GM19193 (cell line): ENCODE measurements around the gene CCDC136.

Source experiments
- POLR2A ChIP-seq: IDR thresholded peaks from 4 replicates; pipeline ENCODE4 v1.6.1; 2011; ENCODE audit not compliant: insufficient read depth, insufficient read length; ENCODE audit errors: extremely low read depth

CCDC136 gene

DNA sequence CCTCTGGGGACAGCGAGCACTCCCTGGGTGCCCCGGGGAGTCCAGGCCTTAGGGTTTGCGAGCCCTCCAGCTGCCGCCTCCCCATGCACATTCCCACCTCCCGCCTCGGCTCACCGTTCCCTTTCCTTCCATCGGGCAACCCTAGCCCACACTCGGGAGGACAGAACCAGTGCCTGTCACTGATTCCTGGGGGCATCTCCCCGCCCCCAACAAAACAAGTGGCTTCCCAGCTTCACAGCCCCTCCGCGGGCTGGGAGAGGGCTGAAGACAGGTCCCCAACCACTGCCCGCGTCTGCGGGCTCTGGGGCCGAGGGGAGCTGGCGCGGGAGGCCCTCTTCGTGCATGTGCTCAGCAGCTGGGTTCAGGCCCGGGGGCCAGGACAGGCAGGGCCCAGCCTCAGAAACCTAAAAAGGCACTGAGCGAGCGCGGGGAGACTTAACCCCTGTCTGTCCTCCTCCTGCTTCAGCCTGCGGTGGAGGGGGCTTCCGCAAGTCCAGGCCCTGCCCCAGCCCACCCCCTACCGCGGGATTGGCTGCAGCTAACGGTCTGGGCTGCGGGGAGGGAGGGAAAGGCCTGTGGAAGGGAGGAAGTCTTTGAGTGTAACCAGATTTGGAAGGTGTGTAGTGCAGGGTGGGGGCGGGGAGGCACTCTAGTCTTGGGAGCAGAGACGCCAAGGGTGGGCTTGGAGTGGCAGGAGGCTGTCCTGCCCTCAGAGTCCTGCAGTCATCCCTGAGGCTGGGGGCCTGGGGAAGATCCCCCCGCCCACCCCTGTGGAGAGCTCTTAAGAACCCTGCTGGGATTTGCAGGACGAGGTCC, 39.6 kb downstream of the CCDC136 start:
- no peak for TF ChIP-seq POLR2A

DNA sequence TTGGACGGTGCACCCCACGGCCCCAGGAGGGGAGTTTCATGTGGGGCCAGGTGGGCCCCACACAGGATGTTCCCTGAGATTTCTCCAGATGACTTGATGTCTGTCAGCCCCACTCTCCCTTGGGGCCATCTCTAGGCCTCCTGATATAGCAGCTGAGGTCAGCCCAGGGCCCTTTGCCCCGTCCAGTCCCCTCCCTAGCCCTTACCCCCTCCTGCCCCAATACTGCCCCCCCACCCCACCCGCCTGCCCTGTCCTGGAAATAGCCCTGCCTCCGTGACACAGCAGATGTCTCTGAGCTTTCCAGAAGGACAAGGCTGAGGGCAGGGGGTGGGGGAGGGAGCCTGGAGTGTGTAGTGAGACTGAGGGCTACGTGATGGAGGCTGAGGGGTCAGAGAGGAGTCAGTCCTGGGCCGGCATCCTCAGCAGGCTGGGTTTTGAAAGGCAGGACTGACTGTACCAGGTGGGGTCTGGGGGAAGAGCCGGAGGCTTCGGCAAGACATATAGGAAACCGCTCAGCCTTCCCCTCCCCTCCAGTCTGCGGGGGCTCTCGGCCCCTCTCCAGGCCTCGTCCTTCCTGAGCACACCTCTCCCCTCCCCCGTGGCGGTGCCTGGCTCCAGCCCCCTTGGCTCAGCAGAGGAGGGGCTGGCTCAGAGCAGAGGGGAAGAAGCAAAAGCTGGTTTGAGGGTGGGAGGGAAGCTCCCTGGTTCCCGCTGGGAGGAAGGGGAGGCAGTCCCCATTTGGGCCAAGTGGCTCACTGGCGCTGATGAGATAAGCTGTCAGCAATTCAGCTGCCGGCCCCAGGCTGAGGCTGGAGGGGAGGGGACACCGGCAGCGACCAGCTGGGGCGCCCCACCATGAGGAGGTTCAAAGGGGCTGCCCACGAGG, 40.5 kb downstream of the CCDC136 start:
- TF ChIP-seq POLR2A = no peak

DNA sequence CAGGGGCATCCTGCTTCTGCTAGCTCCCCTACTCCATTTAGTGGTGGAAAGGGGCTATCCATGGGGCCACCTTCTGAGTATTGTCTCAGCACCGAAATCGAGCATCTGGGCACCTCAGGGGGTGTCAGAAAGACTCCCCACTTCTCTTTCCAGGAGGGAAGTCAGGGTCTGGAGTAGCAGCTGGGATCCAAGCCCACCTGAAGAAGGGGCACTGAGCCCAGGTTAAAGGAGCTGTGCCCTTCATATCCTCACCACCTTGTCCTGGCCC, 41.0 kb downstream of the CCDC136 start:
- TF ChIP-seq POLR2A = no peak

DNA sequence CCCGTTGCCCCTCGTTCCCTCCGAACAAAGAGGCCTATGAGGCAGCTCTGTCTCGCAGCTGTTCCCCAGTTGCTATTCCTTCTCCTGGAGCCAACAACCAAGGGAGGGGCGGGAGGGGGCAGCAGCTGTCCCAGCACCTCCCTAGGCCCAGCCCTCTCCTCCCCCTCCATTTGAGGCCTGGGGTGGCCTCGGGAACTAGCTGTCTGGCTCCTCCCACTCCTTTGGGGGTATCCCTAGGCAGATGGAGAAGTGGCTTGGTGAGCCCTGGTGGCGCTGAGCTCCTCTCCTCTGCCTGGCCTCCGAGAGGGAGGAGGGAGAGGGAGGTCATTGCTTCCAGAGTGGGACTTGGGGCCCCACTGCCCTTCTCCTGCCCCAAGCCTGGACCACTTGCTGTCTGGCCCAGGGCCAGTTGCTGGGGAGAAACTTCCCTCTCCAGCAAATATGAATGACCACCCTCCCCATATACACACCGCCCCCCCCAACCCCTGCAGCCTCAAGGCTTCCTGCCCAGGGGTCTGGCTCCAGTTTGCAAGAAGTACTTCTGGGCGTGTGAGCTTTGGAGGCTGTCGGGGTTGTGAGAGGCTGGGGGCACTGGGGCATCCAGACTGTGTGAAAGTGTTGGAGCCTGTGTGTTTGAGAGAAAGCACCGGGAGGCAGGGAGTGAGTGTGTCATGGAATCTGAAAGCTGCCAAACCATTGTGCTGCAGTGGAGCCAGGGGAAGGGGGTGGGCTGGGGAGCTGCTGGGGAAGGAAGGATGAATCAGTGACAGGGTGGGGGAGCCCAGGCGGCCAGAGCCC, 41.6 kb downstream of the CCDC136 start:
- no peak for TF ChIP-seq POLR2A

DNA sequence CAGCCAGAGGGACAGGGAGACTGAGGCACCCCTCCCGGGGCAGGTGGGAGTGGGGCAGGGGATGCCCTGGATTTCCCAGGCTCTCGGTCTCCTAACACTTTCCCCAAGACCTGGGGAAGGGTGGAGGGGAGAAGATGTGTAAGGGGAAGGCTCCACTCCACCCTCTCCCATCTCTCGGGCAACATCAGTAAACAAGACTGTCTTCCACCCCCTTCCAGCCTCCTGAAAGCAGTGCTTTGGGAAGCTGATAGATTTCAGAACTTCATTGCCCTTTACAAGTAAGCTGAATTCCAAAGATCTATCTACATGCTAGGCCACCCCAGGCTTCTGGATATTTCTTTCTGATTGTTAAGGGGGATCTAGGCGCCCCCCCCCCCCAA, 42.2 kb downstream of the CCDC136 start:
- TF ChIP-seq POLR2A = no peak

DNA sequence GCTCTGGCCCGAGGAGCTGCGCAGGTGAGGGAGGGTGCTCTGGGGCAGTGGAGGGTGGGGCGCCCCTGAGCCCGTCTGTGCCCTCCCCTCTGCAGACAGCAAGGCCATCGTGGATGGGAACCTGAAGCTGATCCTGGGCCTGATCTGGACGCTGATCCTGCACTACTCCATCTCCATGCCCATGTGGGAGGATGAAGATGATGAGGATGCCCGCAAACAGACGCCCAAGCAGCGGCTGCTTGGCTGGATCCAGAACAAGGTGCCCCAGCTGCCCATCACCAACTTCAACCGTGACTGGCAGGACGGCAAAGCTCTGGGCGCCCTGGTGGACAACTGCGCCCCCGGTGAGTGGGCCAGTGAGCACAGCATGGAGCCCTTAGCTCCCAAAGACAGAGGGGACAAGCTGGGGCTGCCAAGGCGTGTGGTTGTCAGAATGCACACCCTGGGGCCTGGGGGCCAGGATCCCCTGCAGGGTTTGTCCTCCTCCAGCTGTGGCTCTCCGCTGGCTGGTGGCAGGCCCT, 43.5 kb downstream of the CCDC136 start:
- no peak for TF ChIP-seq POLR2A

DNA sequence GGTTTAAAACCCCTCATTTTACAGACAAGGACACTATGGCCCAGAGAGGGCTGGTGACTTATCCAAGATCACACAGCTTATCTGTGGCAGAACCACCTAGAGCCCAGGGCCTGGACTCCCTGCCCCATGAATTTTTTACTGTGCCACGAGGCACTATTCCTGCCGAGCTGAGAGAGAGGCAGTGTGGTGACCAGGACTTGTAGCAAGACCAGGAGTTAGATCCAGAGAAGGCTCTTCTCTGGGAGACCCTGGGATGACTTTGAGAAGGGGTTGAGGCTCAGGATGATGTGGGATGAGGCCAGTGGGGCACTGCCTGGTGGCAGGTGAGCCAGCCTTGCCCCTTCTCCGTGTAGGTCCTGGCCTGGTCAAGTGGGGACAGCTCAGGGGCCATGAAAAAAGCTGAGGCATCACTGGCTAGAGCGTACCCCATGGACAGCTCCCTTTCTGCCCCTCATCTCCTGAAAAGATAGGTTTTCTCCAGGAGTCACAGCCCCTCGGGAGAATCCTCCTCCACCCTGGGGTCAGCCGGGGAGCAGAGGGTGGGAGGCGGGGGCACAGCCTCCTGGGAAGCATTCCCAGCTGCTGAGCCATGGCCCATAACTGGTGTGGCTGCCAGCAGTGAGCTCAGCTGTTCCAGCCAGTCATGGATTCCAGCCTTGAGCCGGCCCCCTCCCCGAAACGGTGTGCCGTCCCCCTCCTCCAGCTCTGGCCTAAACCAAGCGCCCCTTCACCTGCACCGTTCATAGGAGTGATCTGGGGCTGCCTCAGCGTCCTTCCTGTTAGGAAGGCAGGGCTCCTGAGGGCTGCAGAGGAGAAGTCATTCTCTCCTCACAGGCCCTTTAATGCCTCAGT, 44.2 kb downstream of the CCDC136 start:
- no peak for TF ChIP-seq POLR2A

DNA sequence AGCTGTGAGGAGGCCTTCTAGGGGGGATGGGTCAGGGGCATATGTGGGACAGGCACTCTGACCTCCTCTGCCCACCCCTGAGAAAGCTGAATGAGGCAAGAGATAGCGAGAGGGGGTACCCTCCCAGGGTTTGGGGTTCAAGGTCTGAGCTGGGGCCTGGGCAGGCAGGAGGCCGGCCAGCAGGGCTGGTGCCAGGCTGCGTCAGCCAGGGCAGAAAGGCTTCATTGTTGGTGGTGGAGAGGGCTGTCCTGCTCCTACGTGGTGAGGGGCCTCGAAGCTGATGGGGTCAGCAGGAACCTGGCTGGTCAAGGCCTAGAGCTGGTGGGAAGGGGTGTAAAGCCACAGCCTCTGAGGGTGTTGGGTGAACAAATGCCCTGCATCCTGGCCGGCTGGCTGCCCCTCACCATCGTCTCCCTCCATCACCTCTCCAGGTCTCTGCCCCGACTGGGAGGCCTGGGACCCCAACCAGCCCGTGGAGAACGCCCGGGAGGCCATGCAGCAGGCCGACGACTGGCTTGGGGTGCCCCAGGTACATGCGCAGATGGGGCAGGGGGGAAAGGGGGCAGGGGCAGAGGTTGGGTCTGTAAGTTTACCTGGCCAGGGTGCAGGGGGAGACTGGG, 45.1 kb downstream of the CCDC136 start:
- no peak for TF ChIP-seq POLR2A

DNA sequence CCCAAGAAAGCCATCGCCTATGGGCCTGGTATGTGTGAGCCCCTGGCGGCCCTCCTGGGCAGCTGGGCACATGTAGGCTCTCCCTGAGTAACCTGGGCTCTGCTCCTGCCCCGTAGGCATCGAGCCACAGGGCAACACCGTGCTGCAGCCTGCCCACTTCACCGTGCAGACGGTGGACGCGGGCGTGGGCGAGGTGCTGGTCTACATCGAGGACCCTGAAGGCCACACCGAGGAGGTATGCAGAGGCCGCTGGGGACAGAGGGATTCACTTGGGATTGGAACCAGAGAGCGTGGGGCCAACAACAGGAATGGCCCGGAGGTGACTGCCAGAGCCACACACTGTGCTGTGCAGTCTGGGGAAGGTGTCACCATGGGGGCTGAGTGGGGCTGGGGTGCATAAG, 45.8 kb downstream of the CCDC136 start:
- no peak for TF ChIP-seq POLR2A

DNA sequence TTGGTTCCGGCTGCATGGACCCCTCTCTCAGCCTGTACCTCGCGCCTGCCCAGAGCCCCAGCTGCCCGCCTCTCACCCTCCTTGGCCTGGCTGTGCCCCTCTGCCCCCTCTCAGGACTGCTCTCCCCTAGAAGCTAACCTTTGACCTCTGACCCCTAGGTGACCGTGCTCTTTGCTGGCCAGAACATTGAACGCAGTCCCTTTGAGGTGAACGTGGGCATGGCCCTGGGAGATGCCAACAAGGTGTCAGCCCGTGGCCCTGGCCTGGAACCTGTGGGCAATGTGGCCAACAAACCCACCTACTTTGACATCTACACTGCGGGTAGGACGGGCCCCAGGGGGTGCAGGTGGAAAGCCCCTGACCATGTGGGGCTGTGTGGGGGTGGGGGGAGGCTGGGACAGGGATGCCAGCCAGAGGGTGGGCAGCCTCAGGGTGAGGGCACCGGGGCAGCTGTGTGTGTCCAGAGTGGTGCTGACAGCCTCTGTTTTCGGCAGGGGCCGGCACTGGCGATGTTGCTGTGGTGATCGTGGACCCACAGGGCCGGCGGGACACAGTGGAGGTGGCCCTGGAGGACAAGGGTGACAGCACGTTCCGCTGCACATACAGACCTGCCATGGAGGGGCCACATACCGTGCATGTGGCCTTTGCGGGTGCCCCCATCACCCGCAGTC, 46.5 kb downstream of the CCDC136 start:
- no peak for TF ChIP-seq POLR2A

DNA sequence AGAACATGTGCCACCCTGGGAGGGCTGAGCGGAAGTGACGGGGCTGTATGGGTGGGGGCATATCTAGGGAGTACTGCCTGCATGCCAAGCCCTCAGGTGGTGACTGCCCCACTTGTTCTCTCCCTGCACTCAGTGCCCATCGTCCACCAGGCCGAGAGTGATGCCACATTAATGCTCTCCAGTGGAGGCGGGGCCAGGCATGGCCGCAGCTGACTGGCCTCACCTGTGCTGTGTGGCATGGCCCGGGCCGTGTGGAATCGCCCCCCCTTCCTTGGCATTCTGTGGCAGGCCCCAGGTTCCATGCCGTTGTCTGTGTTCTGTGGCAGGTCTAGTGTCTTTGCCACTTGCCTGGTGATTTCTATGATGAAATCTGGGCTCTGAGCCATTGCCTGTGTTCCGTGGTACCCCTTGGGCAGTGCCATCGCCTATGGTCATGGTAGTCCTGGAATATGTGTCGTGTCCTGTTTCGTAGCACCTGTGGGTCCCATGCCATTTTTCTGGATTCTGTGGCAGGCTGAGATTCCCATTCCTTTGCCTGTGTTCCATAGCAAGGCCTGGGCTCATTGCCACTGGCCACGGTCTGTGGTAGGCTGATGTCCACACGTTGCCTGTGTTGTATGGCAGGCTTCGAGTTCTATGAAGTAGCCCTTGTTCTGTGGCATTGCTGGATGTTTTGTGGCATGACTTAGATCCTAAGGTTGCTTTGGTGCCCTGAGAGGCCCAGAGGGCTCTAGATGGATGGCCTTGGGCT, 47.4 kb downstream of the CCDC136 start:
- TF ChIP-seq POLR2A = no peak

DNA sequence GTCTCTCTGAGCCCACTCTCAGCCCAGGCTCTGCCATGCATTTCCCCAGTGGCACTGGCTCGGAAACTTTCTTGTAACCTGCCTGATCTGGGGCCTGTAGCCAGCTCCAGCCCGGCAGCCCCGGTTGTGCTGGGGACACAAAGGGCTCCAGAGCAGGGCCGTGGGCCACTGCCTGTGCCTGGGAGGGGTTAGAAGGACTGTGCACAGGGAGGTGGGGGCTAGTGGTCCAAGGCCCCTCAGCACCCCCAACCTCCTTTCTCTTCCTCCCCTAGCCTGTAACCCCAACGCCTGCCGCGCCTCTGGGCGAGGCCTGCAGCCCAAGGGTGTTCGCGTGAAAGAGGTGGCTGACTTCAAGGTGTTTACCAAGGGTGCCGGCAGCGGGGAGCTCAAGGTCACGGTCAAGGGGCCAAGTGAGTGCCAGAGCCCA, 48.0 kb downstream of the CCDC136 start:
- no peak for TF ChIP-seq POLR2A
